CD4-positive, alpha-beta T cell (primary cell): ENCODE results near the gene THSD7A. TPM values are rescaled to one million over a fixed set of nuclear protein-coding genes. Genes with fewer than 3 reads are reported as not detected.
A peak's percentile ranks its signal among the peaks of the same experiment; 100 is the strongest.

Experiments
- ATAC-seq: fragments of 200-7000 bp; cut with Tn5 transposase; one replicate; pipeline ENCODE4 v1.10.0; 2022; ENCODE audit warnings: mild to moderate bottlenecking; ENCODE audit not compliant: poor library complexity
- CTCF ChIA-PET: fragments of 350-600 bp; sonication (Branson Sonifier 250); formaldehyde crosslinking; loops from one replicate; lab custom pipeline; 2021; ENCODE audit warnings: antibody characterized with exemption, inconsistent platforms; lab: Charles Lee
- POLR2A ChIA-PET: fragments of 350-600 bp; sonication (Branson Sonifier 250); formaldehyde crosslinking; loops from one replicate; lab custom pipeline; 2021; ENCODE audit warnings: antibody characterized with exemption, inconsistent platforms; lab: Charles Lee
- DNase-seq, 14 experiments: peaks; one replicate each; pipeline ENCODE4 v3.0.0-alpha.2; 2013 to 2020; ENCODE audit warnings: mixed read lengths in 2 of 14
- H3K27ac ChIP-seq, 2 donors: one replicate each; pipeline versions ENCODE4 v1.5.1 to v1.7.0; 2013; ENCODE audit warnings: low read length in 2 of 2, low read depth in 1 of 2, mild to moderate bottlenecking in 1 of 2
- H3K27me3 ChIP-seq, 2 experiments: 1 replicate in 1 of 2; 2 replicates in 1 of 2; pipeline versions ENCODE4 v1.6.1 to v1.7.0; 2013; ENCODE audit warnings: low read length in 2 of 2, control low read depth in 1 of 2, mild to moderate bottlenecking in 1 of 2, moderate library complexity in 1 of 2; ENCODE audit not compliant: insufficient read depth in 2 of 2, control insufficient read depth in 1 of 2
- H3K36me3 ChIP-seq: one replicate; pipeline ENCODE4 v1.6.1; 2013; ENCODE audit warnings: low read length, control low read depth; ENCODE audit not compliant: insufficient read depth
- H3K4me1 ChIP-seq: one replicate; pipeline ENCODE4 v1.6.1; 2013; ENCODE audit warnings: low read length, control low read depth; ENCODE audit not compliant: insufficient read depth
- H3K4me3 ChIP-seq: one replicate; pipeline ENCODE4 v1.5.1; 2013; ENCODE audit warnings: mild to moderate bottlenecking, low read length, moderate library complexity
- H3K9me3 ChIP-seq, 2 experiments: 1 replicate in 1 of 2; 2 replicates in 1 of 2; pipeline versions ENCODE4 v1.6.1 to v1.7.0; 2013; ENCODE audit warnings: low read length in 2 of 2, mild to moderate bottlenecking in 2 of 2, control low read depth in 1 of 2, moderate library complexity in 1 of 2; ENCODE audit not compliant: control insufficient read depth in 1 of 2, insufficient read depth in 1 of 2
- H3K27ac Mint-ChIP-seq: one replicate; pipeline ENCODE4 v1.8.0; 2020; ENCODE audit warnings: mixed read lengths
- H3K27me3 Mint-ChIP-seq: one replicate; pipeline ENCODE4 v1.8.0; 2021; ENCODE audit warnings: mixed read lengths
- H3K36me3 Mint-ChIP-seq: one replicate; pipeline ENCODE4 v1.8.0; 2021; ENCODE audit warnings: low read depth, mixed read lengths
- H3K4me1 Mint-ChIP-seq: one replicate; pipeline ENCODE4 v1.8.0; 2021; ENCODE audit warnings: low read depth, mixed read lengths
- H3K4me3 Mint-ChIP-seq: one replicate; pipeline ENCODE4 v1.8.0; 2020; ENCODE audit warnings: mild to moderate bottlenecking, mixed read lengths
- H3K9me3 Mint-ChIP-seq: one replicate; pipeline ENCODE4 v1.8.0; 2020; ENCODE audit warnings: mixed read lengths
- intact Hi-C, 2 experiments: fragments of 100-400 bp; cut with DNase I in 1 of 2; cut with micrococcal nuclease in 1 of 2; formaldehyde crosslinking; loops; one replicate each; pipeline versions ENCODE4 v1.15.1 to v1.9.0; 2023 to 2025; cut with DNase I, micrococcal nuclease
- polyA plus RNA-seq, 2 donors: library from polyadenylated mRNA; unstranded; fragments of 120-200 nt; gene quantifications; one replicate each; pipeline ENCODE4 v1.2.1, GENCODE V29; 2013
- total RNA-seq, 174 experiments: library from RNA in 2 of 174; stranded (reverse) in 2 of 174; gene quantifications; one replicate each; pipeline ENCODE4 v1.2.3 and lab custom pipeline; 2021 to 2026
- TF ChIP-seq, protein P1 (sequence below): fragments of 200-600 bp; IDR thresholded peaks from one replicate; pipeline ENCODE4 v1.8.0; 2022; ENCODE audit warnings: antibody characterized with exemption, mild to moderate bottlenecking

Gene THSD7A, protein sequence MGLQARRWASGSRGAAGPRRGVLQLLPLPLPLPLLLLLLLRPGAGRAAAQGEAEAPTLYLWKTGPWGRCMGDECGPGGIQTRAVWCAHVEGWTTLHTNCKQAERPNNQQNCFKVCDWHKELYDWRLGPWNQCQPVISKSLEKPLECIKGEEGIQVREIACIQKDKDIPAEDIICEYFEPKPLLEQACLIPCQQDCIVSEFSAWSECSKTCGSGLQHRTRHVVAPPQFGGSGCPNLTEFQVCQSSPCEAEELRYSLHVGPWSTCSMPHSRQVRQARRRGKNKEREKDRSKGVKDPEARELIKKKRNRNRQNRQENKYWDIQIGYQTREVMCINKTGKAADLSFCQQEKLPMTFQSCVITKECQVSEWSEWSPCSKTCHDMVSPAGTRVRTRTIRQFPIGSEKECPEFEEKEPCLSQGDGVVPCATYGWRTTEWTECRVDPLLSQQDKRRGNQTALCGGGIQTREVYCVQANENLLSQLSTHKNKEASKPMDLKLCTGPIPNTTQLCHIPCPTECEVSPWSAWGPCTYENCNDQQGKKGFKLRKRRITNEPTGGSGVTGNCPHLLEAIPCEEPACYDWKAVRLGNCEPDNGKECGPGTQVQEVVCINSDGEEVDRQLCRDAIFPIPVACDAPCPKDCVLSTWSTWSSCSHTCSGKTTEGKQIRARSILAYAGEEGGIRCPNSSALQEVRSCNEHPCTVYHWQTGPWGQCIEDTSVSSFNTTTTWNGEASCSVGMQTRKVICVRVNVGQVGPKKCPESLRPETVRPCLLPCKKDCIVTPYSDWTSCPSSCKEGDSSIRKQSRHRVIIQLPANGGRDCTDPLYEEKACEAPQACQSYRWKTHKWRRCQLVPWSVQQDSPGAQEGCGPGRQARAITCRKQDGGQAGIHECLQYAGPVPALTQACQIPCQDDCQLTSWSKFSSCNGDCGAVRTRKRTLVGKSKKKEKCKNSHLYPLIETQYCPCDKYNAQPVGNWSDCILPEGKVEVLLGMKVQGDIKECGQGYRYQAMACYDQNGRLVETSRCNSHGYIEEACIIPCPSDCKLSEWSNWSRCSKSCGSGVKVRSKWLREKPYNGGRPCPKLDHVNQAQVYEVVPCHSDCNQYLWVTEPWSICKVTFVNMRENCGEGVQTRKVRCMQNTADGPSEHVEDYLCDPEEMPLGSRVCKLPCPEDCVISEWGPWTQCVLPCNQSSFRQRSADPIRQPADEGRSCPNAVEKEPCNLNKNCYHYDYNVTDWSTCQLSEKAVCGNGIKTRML (N-terminal part only)
- total RNA-seq (not detected), total RNA-seq (lab: John Stamatoyannopoulos, UW) (0 to 7.5 (median 0) reads per million in 172 experiments)
- polyA plus RNA-seq (2013, experiment 1 of 2), result 0.01 TPM
- polyA plus RNA-seq (2013, experiment 2 of 2), result 0.07 TPM

DNA sequence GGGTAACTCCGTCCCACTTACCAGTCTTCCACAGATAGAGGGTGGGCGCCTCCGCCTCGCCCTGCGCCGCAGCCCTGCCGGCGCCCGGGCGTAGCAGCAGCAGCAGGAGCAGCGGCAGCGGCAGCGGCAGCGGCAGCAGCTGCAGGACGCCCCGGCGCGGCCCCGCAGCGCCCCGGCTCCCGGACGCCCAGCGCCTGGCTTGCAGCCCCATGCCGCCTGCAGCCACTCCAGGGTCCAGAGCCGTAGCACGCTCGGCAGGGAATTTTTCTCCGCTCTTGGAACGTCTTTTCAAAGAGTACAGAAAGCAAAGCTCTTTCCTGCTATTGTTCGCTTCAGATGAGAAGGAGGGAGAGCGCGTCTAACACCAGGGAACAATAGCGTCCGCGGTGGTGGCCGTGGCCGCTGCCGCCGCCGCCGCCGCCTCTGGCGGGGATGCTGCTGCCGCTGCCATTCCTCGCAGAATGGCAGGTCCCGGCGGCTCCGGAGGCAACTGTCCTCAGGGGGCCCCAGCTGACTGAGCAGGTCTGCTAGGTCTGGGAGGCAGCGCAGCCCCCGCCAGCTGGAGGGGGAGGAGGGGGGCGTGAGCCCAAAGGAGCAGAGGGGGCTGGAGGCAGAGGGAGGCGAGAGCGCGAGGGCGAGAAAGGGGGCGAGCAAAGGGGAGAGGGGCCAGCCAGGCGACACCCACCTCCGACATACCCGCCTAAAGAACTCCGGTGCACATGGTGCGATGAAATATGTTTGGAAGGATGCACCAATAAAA lies at the start of gene THSD7A:
Gene THSD7A, minus strand, starts transcription at position 463 of the 760 bp plus-strand sequence. Its CDS starts 252 bp downstream, at position 211.
- TF ChIP-seq, protein P1, sequence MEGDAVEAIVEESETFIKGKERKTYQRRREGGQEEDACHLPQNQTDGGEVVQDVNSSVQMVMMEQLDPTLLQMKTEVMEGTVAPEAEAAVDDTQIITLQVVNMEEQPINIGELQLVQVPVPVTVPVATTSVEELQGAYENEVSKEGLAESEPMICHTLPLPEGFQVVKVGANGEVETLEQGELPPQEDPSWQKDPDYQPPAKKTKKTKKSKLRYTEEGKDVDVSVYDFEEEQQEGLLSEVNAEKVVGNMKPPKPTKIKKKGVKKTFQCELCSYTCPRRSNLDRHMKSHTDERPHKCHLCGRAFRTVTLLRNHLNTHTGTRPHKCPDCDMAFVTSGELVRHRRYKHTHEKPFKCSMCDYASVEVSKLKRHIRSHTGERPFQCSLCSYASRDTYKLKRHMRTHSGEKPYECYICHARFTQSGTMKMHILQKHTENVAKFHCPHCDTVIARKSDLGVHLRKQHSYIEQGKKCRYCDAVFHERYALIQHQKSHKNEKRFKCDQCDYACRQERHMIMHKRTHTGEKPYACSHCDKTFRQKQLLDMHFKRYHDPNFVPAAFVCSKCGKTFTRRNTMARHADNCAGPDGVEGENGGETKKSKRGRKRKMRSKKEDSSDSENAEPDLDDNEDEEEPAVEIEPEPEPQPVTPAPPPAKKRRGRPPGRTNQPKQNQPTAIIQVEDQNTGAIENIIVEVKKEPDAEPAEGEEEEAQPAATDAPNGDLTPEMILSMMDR, result no peak
- Mint-ChIP-seq H3K9me3 (no peaks in the 10 kb centered on the region), H3K4me1 (peaks cover 10% of the 10 kb centered on the region), H3K4me3 (peak within 1 kb of the TSS; percentile 1), H3K36me3 (no peaks in the 10 kb centered on the region), H3K27ac (no peak within 1 kb of the TSS), H3K27me3 (peaks cover 48% of the 10 kb centered on the region)
- POLR2A ChIA-PET, result no interaction called here
- ATAC-seq (no peak), DNase-seq (peak in 2 of 14 experiments; percentile 2 to 15)
- CTCF ChIA-PET, result no interaction called here
- intact Hi-C loops, result loop anchor here (10.0 kb wide), 2 partner anchors 493 to 663 kb away; no protein-coding TSS in a partner anchor
- Histone ChIP-seq H3K27ac (no peak within 1 kb of the TSS), H3K36me3 (no peaks in the 10 kb centered on the region), H3K4me3 (no peak within 1 kb of the TSS), H3K27me3 (peaks cover 6 to 29% of the 10 kb centered on the region in 2 experiments), H3K4me1 (peaks cover 2% of the 10 kb centered on the region), H3K9me3 (peaks cover 0 to 6% of the 10 kb centered on the region in 2 experiments)

DNA sequence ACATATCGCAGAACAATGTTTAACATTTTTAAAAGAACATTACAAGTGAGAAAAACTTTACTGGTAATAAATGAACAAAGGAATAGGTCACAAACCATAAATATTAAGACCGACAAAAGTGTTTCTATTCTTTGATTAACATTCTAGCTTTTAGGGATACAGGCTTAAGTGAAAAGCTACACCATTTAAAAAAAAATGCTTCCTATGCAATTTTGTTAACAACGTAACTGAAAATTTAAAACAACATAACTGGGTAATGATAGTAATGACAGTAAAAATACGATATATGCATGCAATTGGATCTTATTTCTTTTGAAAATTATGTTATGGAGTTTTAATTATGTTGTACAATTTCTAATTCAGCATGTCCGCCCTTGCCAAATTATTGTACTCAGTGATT lies 49.7 kb upstream of the THSD7A start:
- no peaks in the 10 kb centered on the region for H3K36me3 Mint-ChIP-seq
- ChIA-PET POLR2A (no interaction called here), CTCF (no interaction called here)
- H3K36me3 ChIP-seq, result no peaks in the 10 kb centered on the region
- no peaks in the 10 kb centered on the region for H3K9me3 ChIP-seq
- no peaks in the 10 kb centered on the region for H3K9me3 Mint-ChIP-seq
- no peaks in the 10 kb centered on the region for H3K27me3 ChIP-seq
- intact Hi-C loops, result no loop called here
- ATAC-seq, result no peak
- TF ChIP-seq, protein P1, result no peak
- H3K27ac Mint-ChIP-seq, result no peak overlapping the region
- H3K4me3 Mint-ChIP-seq, result no peak overlapping the region
- no peaks in the 10 kb centered on the region for H3K4me1 ChIP-seq
- no peak overlapping the region for H3K27ac ChIP-seq
- no peaks in the 10 kb centered on the region for H3K27me3 Mint-ChIP-seq
- no peak overlapping the region for H3K4me3 ChIP-seq
- H3K4me1 Mint-ChIP-seq, result no peaks in the 10 kb centered on the region
- no peak for DNase-seq
